NAMALWA (cell line): Measurements from ENCODE around the gene CACYBP.

Experiments used
- DNase-seq: peaks from one replicate; pipeline ENCODE4 v3.0.0-alpha.2; 2015; ENCODE audit warnings: low spot score

Gene CACYBP

GRCh38 chr1:174999936-175000696 is at the start of gene CACYBP:
Gene CACYBP (plus strand): TSS chr1:174999947. CDS start chr1:175000181, 234 bp downstream.
- DNase-seq: peak; percentile 75

- DNase-seq: peak; percentile 59
Measured at GRCh38 chr1:174953285-174954072, 46.3 kb upstream of the CACYBP start.

- peak; percentile 61 for DNase-seq
Measured at GRCh38 chr1:174954073-174954460, 45.7 kb upstream of the CACYBP start.

- peak; percentile 80 for DNase-seq
Measured at GRCh38 chr1:174954671-174955669, 44.8 kb upstream of the CACYBP start.

- DNase-seq: peak; percentile 75
Measured at GRCh38 chr1:174956086-174956485, 43.7 kb upstream of the CACYBP start.

GRCh38 chr1:174956976-174957375 is 42.8 kb upstream of the CACYBP start:
- DNase-seq: peak; percentile 53

- DNase-seq: peak; percentile 33
Measured at GRCh38 chr1:174957829-174958228, 41.9 kb upstream of the CACYBP start.

GRCh38 chr1:174958396-174958795 is 41.4 kb upstream of the CACYBP start:
- no peak for DNase-seq

GRCh38 chr1:174960362-174960761 is 39.4 kb upstream of the CACYBP start:
- DNase-seq: no peak

- DNase-seq: peak; percentile 96
Measured at GRCh38 chr1:174963529-174964125, 36.1 kb upstream of the CACYBP start.

GRCh38 chr1:174964261-174964971 is 35.3 kb upstream of the CACYBP start:
- peak; percentile 88 for DNase-seq

GRCh38 chr1:174964972-174965361 is 34.8 kb upstream of the CACYBP start:
- peak; percentile 85 for DNase-seq

- DNase-seq: peak; percentile 64
Measured at GRCh38 chr1:174965362-174966007, 34.3 kb upstream of the CACYBP start.

GRCh38 chr1:174966008-174966572 is 33.7 kb upstream of the CACYBP start:
- DNase-seq: no peak

- peak; percentile 57 for DNase-seq
Measured at GRCh38 chr1:174967845-174968705, 31.7 kb upstream of the CACYBP start.

- DNase-seq: peak; percentile 46
Measured at GRCh38 chr1:174968750-174969244, 30.9 kb upstream of the CACYBP start.

GRCh38 chr1:174969977-174970376 is 29.8 kb upstream of the CACYBP start:
- DNase-seq: no peak

- DNase-seq: no peak
Measured at GRCh38 chr1:174971466-174971865, 28.3 kb upstream of the CACYBP start.

GRCh38 chr1:174971902-174972301 is 27.8 kb upstream of the CACYBP start:
- DNase-seq: no peak
